Neural cell (in vitro differentiated cells): ENCODE measurements around the gene NTN3. TPM values are rescaled to one million over a fixed set of nuclear protein-coding genes. Genes with fewer than 3 reads are reported as not detected.
A peak's percentile ranks its signal among the peaks of the same experiment; 100 is the strongest.

Experiments used
- H2AFZ ChIP-seq: fragments of 200-600, 300-800 bp; sonication (generic), shearing (Covaris generic); 2 replicates; pipeline ENCODE4 v1.6.0; 2014; ENCODE audit warnings: low read depth, mild to moderate bottlenecking, antibody characterized with exemption, low read length, moderate library complexity
- H3F3A ChIP-seq: fragments of 200-600 bp; shearing (Covaris generic); 2 replicates; pipeline ENCODE4 v1.6.1; 2016; ENCODE audit warnings: mild to moderate bottlenecking, moderate library complexity, mixed read lengths, antibody characterized with exemption, low read length; ENCODE audit not compliant: insufficient read depth, poor library complexity, severe bottlenecking
- H3K27ac ChIP-seq: fragments of 200-600, 300-800 bp; sonication (generic), shearing (Covaris generic); 2 replicates; pipeline ENCODE4 v1.5.1; 2014; ENCODE audit warnings: mild to moderate bottlenecking, low read length, moderate library complexity
- H3K27me3 ChIP-seq: fragments of 300-800, 200-600 bp; sonication (generic), shearing (Covaris generic); 2 replicates; pipeline ENCODE4 v1.6.0; 2014; ENCODE audit warnings: mild to moderate bottlenecking, low read depth, low read length, moderate library complexity; ENCODE audit not compliant: insufficient read depth
- H3K36me3 ChIP-seq: fragments of 300-800, 200-600 bp; sonication (generic), shearing (Covaris generic); 2 replicates; pipeline ENCODE4 v1.5.1; 2014; ENCODE audit warnings: mild to moderate bottlenecking, antibody characterized with exemption, low read length, moderate library complexity; ENCODE audit not compliant: insufficient read depth
- H3K4me2 ChIP-seq: fragments of 300-800, 200-600 bp; sonication (generic), shearing (Covaris generic); 2 replicates; pipeline ENCODE4 v1.6.0; 2014; ENCODE audit warnings: mild to moderate bottlenecking, low read length
- H3K4me3 ChIP-seq: fragments of 300-800, 200-600 bp; sonication (generic), shearing (Covaris generic); 2 replicates; pipeline ENCODE4 v1.5.1; 2014; ENCODE audit warnings: mild to moderate bottlenecking, low read length, moderate library complexity
- H3K79me2 ChIP-seq: fragments of 200-600 bp; shearing (Covaris generic); replicated peaks from 2 replicates; pipeline ENCODE4 v1.6.0; 2014; ENCODE audit warnings: mild to moderate bottlenecking, low read length, moderate library complexity; ENCODE audit not compliant: insufficient read depth
- H3K9ac ChIP-seq: fragments of 300-800, 200-600 bp; sonication (generic), shearing (Covaris generic); 2 replicates; pipeline ENCODE4 v1.6.1; 2016; ENCODE audit warnings: mild to moderate bottlenecking, low read length, mixed read lengths
- H3K9me2 ChIP-seq: fragments of 200-600 bp; shearing (Covaris generic); 2 replicates; pipeline ENCODE4 v1.6.1; 2016; ENCODE audit warnings: mild to moderate bottlenecking, low read length, mixed read lengths; ENCODE audit not compliant: insufficient read depth
- H3K9me3 ChIP-seq: fragments of 200-600, 300-800 bp; sonication (generic), shearing (Covaris generic); 2 replicates; pipeline ENCODE4 v1.6.1; 2016; ENCODE audit warnings: mild to moderate bottlenecking, mixed run types, low read length, moderate library complexity, mixed read lengths
- H4K20me1 ChIP-seq: fragments of 200-600 bp; shearing (Covaris generic); 2 replicates; pipeline ENCODE4 v1.6.1; 2016; ENCODE audit warnings: mild to moderate bottlenecking, mixed run types; ENCODE audit not compliant: insufficient read depth
- CTCF ChIP-seq: fragments of 450-650 bp; IDR thresholded peaks from 2 replicates; pipeline ENCODE4 v1.5.1; 2014; ENCODE audit warnings: antibody characterized with exemption, mild to moderate bottlenecking, moderate library complexity; ENCODE audit not compliant: poor library complexity, severe bottlenecking
- EP300 ChIP-seq: fragments of 450-650 bp; conservative IDR thresholded peaks from 2 replicates; pipeline ENCODE4 v1.6.1; 2014; ENCODE audit warnings: antibody characterized with exemption, mild to moderate bottlenecking, moderate library complexity; ENCODE audit not compliant: poor library complexity, severe bottlenecking
- EZH2 ChIP-seq: fragments of 200-600, 300-800 bp; shearing (Covaris generic), sonication (generic); IDR thresholded peaks from 2 replicates; pipeline ENCODE4 v1.6.1; 2014; ENCODE audit warnings: antibody characterized with exemption, low read length, borderline replicate concordance, mild to moderate bottlenecking; ENCODE audit not compliant: insufficient read depth, poor library complexity, severe bottlenecking
- MXI1 ChIP-seq: fragments of 450-650 bp; conservative IDR thresholded peaks from 2 replicates; pipeline ENCODE4 v1.6.1; 2014; ENCODE audit warnings: antibody characterized with exemption, mild to moderate bottlenecking; ENCODE audit not compliant: poor library complexity, severe bottlenecking
- POLR2AphosphoS5 ChIP-seq: IDR thresholded peaks from 2 replicates; pipeline ENCODE4 v1.6.1; 2012
- RAD21 ChIP-seq: fragments of 450-650 bp; conservative IDR thresholded peaks from 2 replicates; pipeline ENCODE4 v1.6.1; 2014; ENCODE audit warnings: antibody characterized with exemption, mild to moderate bottlenecking, moderate library complexity
- REST ChIP-seq: IDR thresholded peaks from 2 replicates; pipeline ENCODE4 v1.6.1; 2012; ENCODE audit warnings: borderline replicate concordance
- SMC3 ChIP-seq: fragments of 450-650 bp; conservative IDR thresholded peaks from 2 replicates; pipeline ENCODE4 v1.6.1; 2014; ENCODE audit warnings: antibody characterized with exemption, mild to moderate bottlenecking, moderate library complexity; ENCODE audit not compliant: poor library complexity
- TAF1 ChIP-seq: IDR thresholded peaks from 2 replicates; pipeline ENCODE4 v1.6.1; 2012; ENCODE audit warnings: low read depth
- polyA plus RNA-seq: library from polyadenylated mRNA; depleted of rRNA; stranded (reverse); fragments of >200 nt; gene quantifications from 2 replicates; pipeline ENCODE4 v1.2.3, GENCODE V29; 2014

Gene NTN3
- polyA plus RNA-seq, 1 donor from 2014 or later: 1.2 TPM

- Histone ChIP-seq H3K4me2 (peak within 1 kb of the TSS; percentile 74), H3K27ac (no peak within 1 kb of the TSS), H3K9me3 (no peaks in the 10 kb centered on the region), H2AFZ (peak within 1 kb of the TSS; percentile 46), H3K27me3 (no peaks in the 10 kb centered on the region), H3F3A (no peaks in the 10 kb centered on the region), H3K79me2 (no peaks in the 10 kb centered on the region), H3K36me3 (no peaks in the 10 kb centered on the region), H3K9me2 (no peaks in the 10 kb centered on the region), H3K9ac (peak within 1 kb of the TSS; percentile 55), H4K20me1 (no peaks in the 10 kb centered on the region), H3K4me3 (peak within 1 kb of the TSS; percentile 66)
- TF ChIP-seq MXI1 (peak; percentile 100), RAD21 (no peak), REST (peak; percentile 15), EZH2 (no peak), EP300 (no peak), CTCF (no peak), TAF1 (peak; percentile 21), POLR2AphosphoS5 (peak; percentile 65), SMC3 (peak; percentile 39)
Measured at GRCh38 chr16:2459647-2460390, 11.3 kb upstream of the NTN3 start, which contains the start of gene TEDC2. TSS of gene TEDC2 (plus strand) at chr16:2460109. CDS start at chr16:2460145, 36 bp downstream.

- Histone ChIP-seq H3K27me3 (no peaks in the 10 kb centered on the region), H3K36me3 (no peaks in the 10 kb centered on the region), H3K4me2 (peak overlapping the region; percentile 70), H3K4me3 (peak overlapping the region; percentile 66), H3K27ac (no peak overlapping the region), H4K20me1 (no peaks in the 10 kb centered on the region), H3K9me2 (no peaks in the 10 kb centered on the region), H3F3A (no peaks in the 10 kb centered on the region), H3K9me3 (no peaks in the 10 kb centered on the region), H3K9ac (peak overlapping the region; percentile 55), H3K79me2 (no peaks in the 10 kb centered on the region), H2AFZ (no peak overlapping the region)
- no peak for TF ChIP-seq RAD21
- TF ChIP-seq REST: no peak
- no peak for TF ChIP-seq POLR2AphosphoS5
- no peak for TF ChIP-seq MXI1
- TF ChIP-seq EZH2: no peak
- TF ChIP-seq CTCF: no peak
Measured at GRCh38 chr16:2460391-2460713, 10.7 kb upstream of the NTN3 start.
